GM19023 (cell line): Measurements from ENCODE around the gene AMIGO1.

Source experiments
- ATAC-seq: cut with Tn5 transposase; IDR thresholded peaks from one replicate; pipeline ENCODE4 v1.9.1; 2021; ENCODE audit warnings: mild to moderate bottlenecking, moderate library complexity; ENCODE audit not compliant: unreplicated experiment

The AMIGO1 gene

DNA sequence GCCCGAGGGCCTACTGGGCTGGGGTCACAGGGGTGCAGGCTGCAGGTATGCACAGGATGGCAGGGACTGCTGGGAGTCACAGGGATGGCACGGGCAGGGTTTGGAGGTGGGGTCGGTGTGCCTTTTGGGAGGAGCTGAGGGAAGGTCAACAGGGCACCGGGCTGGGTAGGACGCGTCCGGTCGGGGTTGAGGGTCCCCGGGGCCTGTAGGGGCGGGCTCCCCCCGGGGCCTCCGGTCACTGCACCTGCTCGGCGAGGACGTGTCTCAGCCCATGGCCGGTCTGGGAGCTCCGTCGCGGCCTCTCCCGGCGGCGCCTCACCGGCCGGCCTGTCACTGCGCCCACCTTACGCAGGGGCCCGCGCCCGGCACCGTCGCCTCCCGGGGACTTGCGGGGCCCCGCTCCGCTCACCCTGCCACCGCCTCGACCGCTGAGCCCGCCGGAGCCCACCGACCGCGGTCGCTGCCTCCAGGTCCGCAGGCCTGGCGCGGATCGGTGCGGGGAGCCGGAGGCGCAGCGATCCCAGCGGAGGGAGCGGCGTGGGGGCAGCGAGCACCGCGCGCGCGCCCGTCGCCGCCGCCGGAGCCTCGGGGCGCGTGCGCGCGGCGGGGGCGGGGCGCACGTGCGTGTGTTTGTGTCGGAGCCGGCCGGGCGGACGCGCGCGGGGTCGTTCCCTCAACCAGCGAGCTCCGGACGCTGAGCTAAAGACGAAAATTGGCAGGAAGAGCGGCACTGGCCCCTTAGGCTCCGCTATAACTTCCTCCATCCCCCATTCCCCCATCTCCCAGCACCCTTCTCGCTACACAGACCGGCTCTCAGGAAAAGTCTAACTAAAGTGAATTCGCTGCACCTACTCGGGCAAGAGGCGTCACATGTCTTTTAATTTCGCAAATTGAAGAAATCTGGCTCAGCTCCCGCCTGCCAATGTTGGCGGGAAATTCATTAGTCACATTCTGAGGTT is at the start of gene AMIGO1:
TSS of gene AMIGO1 (minus strand) at position 552 of the 959 bp plus-strand sequence. CDS start 815 bp downstream, outside the sequence.
- peak; percentile 55 for ATAC-seq

- ATAC-seq, result no peak
Observed at GRCh38 chr1:109557520-109557919, 48.0 kb upstream of the AMIGO1 start.

DNA sequence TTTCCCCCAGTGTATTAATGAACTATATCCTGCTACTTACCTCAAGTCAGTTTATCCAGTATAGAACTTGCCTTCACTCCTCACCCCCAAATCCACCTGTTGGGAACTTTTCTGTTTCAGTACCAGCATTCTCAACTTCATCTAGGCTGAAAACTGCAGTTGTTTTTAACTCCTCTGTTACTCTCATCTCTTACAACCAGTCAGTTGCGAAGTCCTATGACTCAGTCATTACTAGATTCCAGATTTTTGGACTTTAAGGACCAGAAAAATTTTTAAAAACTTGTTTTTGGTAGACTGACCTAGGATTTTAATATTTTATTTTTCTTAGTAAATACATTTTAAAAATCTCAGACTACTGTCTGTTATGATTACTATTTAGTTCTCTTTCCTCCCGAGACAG is 47.0 kb upstream of the AMIGO1 start:
- ATAC-seq, result no peak

DNA sequence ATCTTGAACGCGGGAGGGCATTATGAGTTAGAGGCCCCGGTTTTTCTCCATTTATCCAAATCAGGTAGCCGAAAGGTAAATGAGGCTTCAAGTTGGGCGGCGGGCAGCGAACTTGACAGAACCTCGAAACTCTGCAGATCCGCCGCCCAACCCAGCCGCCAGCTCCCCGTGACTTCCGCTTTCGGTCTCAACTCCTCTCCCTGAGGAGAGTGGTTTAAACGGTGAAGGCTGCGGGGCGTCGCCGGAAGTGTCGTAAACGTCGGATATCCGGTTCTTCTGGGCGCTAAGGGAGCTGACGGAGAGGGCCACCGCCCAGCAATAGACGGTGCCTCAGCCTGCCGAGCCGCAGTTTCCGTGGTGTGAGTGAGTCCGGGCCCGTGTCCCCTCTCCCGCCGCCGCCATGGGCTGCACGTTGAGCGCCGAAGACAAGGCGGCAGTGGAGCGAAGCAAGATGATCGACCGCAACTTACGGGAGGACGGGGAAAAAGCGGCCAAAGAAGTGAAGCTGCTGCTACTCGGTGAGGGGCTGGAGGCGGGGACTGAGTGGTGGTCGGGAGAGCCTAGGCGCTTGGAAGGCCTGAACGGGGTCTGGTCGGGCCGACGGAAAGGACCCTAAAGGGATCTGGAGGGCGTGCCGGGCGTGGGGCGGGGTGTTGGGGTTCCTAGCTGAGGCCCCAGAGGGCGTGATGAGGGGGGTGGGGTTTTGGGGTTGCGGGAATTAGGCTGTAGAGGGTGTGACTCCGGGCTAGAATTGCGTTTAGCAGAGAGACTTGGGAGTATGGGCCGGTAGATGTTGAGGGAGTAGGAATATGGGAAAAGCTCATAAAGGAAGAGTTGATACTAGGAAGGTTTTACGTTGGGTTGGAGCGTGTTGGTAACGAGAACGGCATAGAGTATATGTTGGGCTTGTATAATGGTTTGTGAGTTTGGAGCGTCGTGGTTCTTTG is 39.1 kb upstream of the AMIGO1 start, which contains the start of gene GNAI3:
TSS of gene GNAI3 (plus strand) at position 295 of the 947 bp plus-strand sequence. CDS start at position 401, 106 bp downstream.
- peak; percentile 93 for ATAC-seq

DNA sequence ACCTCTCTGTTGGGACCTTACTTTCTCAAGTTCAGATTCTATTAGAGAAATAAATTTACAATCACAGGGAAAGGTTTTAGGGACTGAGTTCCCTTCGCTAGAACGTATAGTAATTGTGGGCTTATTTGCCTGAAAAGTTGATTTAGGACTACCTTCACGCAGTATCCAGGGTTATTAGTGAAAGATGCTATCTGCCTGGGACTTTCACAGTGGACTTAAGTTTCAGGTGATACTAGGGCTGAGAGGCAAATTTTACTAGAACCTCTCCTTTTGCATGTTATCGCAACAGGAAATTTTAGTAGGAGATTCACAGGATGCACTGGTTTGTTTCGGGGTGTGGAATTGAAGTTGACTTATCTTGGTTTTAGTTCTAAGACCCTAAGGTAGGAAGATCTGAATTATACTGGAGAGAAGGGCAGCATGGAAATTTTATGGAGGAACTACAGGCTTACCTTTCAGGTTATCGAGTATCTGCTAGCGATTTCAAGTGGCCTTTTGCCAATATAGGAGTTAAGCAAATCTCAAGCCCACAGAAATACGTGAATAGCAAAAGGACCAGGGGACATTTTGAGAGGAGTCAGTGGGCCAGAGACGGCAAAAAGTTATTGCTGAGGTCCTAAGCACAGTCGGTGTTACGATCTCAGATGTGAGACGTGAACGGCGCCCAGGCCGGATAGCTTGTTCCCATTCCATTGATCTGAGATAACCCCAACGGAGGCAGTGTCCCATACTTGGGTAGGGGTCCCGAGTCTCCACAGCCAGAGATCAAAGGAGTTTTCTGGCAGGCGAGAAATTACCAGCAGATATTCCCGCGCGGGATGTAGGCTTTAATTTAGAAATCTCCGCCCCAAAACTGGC is 38.2 kb upstream of the AMIGO1 start:
- peak; percentile 14 for ATAC-seq

DNA sequence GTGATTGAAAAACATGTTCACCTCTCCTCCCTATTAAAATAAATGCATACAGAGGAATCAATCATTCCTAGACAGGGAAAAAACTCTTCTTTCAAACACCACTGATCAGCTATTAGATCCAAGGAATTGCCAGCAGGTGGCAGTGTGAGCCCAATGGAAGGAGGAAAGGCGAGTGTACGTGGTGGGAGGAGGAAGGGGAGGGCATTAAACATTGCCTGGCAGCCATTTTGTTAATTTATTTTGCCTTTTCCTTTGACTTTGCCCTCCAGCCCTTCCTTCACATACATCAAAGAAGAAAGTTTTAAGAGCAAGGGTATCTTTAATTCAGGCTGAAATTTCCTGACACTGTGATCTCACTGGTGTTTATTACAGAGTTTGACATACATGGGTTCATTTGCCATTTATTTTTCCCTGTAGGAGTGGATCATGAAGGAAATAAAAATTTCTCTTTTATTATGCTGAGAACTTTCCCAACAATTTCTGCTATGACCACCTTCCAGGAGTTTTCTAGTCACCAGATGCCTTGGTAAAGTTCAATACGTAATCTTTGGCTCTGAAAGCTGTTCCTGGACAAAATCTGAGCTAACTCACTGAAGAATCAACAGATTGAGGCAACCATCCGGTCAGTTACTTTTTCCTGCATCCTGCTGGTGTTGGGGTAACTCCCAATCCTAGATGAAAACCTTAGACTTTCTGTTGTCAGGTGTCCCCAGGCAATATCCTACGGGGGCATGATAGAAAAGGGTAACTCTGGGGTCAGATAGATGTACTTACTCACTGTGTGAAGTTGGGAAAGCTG is 37.0 kb upstream of the AMIGO1 start:
- ATAC-seq, result no peak

GRCh38 chr1:109543988-109544735 is 34.6 kb upstream of the AMIGO1 start:
- ATAC-seq, result no peak

GRCh38 chr1:109543283-109543987 is 33.9 kb upstream of the AMIGO1 start:
- ATAC-seq, result no peak

- no peak for ATAC-seq
Observed at GRCh38 chr1:109542657-109543056, 33.1 kb upstream of the AMIGO1 start.

- ATAC-seq, result no peak
Observed at GRCh38 chr1:109541102-109541501, 31.6 kb upstream of the AMIGO1 start.

GRCh38 chr1:109539676-109540075 is 30.1 kb upstream of the AMIGO1 start, which contains the start of gene GPR61:
Gene GPR61, plus strand, starts transcription at chr1:109539872. Its CDS starts 3,151 bp downstream, at chr1:109543023.
- ATAC-seq, result no peak

DNA sequence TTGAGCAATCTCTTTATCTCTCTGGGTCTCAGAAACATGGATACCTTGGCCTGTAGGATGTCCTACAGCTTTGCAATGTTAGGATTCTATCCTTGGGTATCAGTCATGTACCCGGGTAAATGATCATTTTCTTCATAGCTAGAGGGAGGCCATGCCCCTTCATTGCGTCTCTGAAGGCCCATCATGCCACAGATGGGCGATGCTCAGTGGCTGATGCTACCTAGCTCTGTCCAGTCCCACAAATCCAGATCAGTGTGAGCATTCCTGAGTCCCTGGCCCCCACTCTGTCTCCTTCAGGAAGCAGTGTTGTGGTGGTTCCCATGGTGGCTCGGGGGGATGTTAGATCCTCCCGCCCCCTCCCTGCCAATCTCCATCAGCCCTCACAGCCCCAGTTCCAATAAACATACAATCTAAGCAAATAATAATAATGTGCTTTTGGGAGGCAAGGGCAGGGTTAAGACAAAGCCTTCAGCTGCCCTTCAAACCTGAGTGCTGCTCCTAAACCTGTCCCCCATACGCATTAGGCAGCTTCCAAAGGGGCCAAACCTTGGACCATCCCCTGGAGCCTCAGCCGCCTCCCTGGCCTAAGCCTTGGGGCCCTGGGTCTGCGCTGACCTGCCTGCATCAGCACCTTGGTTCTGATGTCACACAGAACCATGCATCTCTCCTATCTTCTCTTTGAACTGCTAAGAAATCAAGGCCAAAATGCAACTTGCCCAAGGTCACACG is 29.5 kb upstream of the AMIGO1 start:
- no peak for ATAC-seq

- no peak for ATAC-seq
Observed at GRCh38 chr1:109537450-109538178, 28.1 kb upstream of the AMIGO1 start.

DNA sequence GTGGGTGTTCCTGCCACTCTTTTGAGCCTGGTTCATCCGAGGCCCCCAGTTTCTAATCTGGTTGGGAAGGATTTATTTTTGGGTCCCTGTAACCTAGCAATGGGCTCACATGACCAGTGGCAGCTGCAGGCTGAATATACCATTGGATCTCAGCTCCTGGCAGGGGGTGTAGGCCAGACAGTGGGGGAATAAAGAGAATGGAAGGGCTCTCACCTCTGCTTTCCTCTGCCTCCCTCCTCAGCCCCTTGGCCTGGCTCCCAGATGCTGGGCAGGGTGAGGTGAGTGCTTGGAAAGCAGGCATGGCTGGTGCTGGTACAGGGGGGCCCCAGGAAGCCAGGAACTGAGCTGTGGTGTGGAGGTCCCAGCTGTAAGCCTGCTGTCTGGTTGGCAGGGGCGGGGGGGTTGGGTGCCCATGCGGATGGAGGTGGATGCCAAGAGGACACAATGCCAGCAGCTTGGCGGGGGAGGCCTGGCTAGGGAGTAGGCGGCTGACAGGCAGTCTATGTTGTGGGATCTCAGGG is 26.5 kb upstream of the AMIGO1 start:
- no peak for ATAC-seq

DNA sequence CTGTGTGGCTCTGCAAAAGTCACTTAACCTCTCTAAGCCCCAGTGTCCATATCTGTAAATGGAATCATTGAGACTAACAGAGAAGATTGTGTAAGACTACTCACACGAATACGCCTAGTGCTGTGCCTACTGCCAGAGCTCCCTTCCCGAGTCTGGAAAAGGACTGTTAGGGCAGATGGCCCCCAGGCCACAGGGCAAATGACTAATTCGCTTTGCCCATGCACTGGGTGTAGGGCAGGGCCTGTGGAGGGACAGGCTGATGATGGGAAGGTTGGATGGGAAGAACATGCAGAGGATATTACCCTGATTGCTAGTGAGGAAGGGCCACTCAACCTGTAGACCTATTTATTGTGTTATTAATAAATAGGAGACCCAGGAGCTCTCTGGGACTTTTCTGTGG is 26.0 kb upstream of the AMIGO1 start:
- ATAC-seq, result no peak

- ATAC-seq, result no peak
Observed at GRCh38 chr1:109534307-109534858, 24.9 kb upstream of the AMIGO1 start.
